ENCODE data around the gene NRG2.

Gene NRG2

DNA sequence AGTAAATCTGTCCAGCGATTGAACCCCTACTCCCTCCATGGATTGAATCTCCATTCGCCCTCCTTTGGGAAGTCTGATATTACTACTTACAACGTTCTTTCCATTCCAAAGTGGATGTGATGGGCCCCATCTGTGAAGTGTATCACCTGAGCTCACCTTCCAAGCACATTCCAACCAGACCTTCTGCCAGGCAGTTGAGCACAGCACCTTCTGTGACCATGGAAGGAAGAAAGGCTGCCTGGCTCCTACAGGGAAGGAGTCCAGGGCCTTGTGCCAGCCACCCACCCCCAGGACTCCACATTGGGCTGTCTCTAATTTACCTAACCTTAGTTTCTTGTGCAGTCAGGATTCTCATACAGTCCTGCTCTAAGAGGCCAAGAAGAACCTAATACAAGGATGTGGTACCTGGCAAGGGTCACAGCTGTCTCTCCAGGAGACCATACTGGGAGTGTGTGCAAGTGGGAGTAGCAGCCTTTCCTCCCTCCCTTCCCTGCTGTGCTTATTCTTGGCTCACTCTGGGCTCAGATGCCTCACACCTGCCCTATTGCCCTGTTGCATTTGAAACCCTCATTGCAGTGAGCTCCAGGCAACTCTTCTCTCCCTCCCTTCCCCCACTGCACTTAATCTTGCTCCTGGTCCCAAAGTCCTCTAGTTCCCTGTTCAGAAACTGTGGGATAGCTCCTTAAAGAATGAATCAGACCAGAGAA is 116.1 kb downstream of the NRG2 start:
- in situ Hi-C loops (cut with MboI; ENCODE audit: low sequenced_read_pairs, unreplicated experiment), result no loop called here
- no peak for TF ChIP-seq CTCF (IDR thresholded peaks at IDR 0.05; ENCODE audit: borderline replicate concordance, control extremely low read depth, extremely low read depth, insufficient read depth, missing control alignments)
- DNase-seq (ENCODE audit: low spot score), result no peak

- TF ChIP-seq CTCF (IDR thresholded peaks at IDR 0.05; ENCODE audit: borderline replicate concordance, control extremely low read depth, extremely low read depth, insufficient read depth, missing control alignments), result no peak
- in situ Hi-C loops (cut with MboI; ENCODE audit: low sequenced_read_pairs, unreplicated experiment), result no loop called here
- no peak for DNase-seq (ENCODE audit: low spot score)
Measured at GRCh38 chr5:139925650-139926640, 117.2 kb downstream of the NRG2 start.

- no peak for DNase-seq (ENCODE audit: low spot score)
- no peak for TF ChIP-seq CTCF (IDR thresholded peaks at IDR 0.05; ENCODE audit: borderline replicate concordance, control extremely low read depth, extremely low read depth, insufficient read depth, missing control alignments)
- in situ Hi-C loops (cut with MboI; ENCODE audit: low sequenced_read_pairs, unreplicated experiment), result no loop called here
Measured at GRCh38 chr5:139925216-139925562, 117.9 kb downstream of the NRG2 start.

- no peak for DNase-seq (ENCODE audit: low spot score)
- no peak for TF ChIP-seq CTCF (IDR thresholded peaks at IDR 0.05; ENCODE audit: borderline replicate concordance, control extremely low read depth, extremely low read depth, insufficient read depth, missing control alignments)
- in situ Hi-C loops (cut with MboI; ENCODE audit: low sequenced_read_pairs, unreplicated experiment), result no loop called here
Measured at GRCh38 chr5:139924294-139925215, 118.5 kb downstream of the NRG2 start.

DNA sequence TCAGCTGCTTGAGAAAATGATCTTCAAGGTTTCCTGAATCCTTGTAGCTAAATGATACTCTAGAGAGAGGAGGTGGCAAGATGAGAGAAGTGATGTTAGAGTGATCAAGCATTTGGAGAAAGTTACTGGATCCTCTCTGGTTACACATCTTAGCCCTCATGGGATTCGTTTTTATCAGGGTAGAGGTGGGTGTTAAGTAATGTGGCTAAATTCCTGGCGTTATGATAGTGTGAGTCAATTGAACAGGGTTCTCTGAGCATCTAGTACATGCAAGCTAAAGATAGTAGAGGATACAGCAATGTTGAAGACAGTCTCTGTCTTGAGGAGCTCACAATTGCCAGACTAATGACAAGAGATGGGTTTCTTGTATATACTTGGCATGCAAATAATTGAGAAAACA is 123.8 kb downstream of the NRG2 start:
- no peak for TF ChIP-seq CTCF (IDR thresholded peaks at IDR 0.05; ENCODE audit: borderline replicate concordance, control extremely low read depth, extremely low read depth, insufficient read depth, missing control alignments)
- no peak for DNase-seq (ENCODE audit: low spot score)
- in situ Hi-C loops (cut with MboI; ENCODE audit: low sequenced_read_pairs, unreplicated experiment), result no loop called here

DNA sequence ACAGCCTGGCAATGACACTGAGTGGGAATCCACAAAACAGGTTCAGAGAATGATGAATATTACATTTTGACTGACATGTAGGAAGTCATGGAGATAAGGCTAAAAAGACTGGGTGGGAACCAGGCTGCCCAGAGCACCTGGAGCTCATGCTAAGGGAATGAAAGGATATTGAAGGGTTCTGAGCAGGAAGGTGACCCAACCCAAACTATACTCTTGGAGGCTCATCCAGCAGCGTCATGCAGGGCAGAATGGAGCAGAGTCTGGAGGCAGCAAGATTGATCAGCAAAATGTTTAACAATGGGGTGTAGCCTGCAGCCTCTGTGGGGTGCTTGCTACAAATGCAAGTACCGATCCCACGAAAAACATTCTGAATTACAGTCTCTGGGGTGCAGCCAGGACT is 127.3 kb downstream of the NRG2 start:
- in situ Hi-C loops (cut with MboI; ENCODE audit: low sequenced_read_pairs, unreplicated experiment), result no loop called here
- no peak for TF ChIP-seq CTCF (IDR thresholded peaks at IDR 0.05; ENCODE audit: borderline replicate concordance, control extremely low read depth, extremely low read depth, insufficient read depth, missing control alignments)
- no peak for DNase-seq (ENCODE audit: low spot score)

Data from GM13976 (cell line).